GM18870 (cell line): ENCODE data around the gene NCDN.

Source experiments
- ATAC-seq: cut with Tn5 transposase; IDR thresholded peaks from one replicate; pipeline ENCODE4 v1.9.1; 2021; ENCODE audit warnings: moderate library complexity; ENCODE audit not compliant: unreplicated experiment

NCDN gene

DNA sequence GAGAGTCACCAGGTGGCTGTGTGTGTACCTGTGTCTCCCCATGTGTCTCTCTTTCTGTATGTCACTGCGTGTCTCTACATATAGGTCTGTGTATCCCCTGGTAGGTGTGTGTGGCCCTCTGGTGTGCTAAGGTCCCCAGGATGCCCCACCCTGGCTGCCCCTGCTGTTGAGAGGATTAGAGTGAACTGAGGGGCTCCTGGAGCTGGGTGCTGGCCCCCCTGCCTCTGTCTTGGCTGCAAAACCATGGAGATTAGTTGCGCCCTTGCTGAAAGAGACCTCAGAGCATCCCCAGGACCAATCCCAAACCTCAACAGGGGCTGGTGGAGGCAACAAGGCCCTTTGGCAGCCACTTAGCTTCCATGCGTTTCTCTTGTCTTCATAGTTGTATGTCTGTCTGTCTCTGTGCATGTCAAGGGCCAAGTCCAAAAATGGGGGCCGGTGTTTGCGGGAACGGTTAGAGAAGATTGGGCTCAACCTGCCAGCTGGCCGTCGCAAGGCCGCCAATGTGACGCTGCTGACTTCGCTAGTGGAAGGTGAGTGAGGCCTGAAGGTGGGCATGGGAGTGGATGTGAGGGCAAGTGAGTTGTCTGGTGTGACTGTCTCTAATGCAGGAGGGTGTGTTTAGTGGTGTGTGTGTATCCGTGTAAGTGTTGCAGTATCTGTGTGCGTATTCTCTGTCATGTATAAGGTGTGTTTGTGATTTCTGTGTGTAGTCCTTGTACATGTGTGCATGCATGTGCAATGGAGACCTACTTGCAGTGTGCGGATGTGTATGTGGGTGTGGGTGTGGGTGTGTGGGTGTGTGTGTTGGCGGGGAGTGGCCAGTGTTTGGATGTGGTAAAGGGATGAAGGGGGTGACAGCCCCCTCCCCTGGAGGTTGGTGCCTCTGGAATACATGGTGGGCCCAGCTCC, 32.2 kb downstream of the NCDN start:
- ATAC-seq = no peak

DNA sequence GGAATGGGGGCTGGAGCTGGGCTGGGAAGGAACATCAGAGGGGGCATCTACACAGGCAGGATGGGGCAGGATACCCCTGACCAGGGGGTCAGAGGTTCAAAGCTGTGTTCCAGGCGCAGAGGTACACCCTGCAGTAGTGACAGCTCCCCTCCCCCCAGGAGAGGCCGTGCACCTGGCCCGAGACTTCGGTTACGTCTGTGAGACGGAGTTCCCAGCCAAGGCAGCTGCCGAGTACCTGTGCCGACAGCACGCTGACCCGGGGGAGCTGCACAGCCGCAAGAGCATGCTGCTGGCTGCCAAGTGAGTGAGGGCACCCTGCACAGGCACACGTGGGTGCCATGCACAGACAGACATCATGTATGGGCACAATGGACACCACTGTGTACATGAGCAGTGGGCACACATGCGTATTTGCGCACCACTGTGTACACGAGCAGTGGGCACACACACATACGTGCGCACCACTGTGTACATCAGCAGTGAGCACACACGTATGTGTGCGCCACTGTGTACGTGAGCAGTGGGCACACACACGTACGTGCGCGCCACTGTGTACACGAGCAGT, 33.0 kb downstream of the NCDN start:
- ATAC-seq = no peak

DNA sequence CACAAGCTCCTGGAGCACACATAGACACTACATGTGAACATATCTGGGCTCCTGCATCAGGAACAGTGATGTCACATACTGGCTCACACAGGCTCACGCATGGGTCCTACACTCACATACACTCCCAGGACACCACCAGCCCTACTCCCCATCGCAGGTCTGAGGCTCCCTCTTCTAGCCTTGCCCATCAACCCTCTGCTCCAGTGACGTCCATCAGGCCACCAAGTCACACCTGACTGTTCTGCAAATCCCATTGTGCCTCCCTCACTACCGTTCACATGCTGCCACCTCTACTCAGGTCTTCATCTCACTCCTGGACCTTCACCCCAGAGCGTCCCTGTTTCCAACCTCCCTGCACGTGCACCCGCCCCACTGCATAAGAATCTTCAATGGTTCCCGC, 33.6 kb downstream of the NCDN start:
- no peak for ATAC-seq

DNA sequence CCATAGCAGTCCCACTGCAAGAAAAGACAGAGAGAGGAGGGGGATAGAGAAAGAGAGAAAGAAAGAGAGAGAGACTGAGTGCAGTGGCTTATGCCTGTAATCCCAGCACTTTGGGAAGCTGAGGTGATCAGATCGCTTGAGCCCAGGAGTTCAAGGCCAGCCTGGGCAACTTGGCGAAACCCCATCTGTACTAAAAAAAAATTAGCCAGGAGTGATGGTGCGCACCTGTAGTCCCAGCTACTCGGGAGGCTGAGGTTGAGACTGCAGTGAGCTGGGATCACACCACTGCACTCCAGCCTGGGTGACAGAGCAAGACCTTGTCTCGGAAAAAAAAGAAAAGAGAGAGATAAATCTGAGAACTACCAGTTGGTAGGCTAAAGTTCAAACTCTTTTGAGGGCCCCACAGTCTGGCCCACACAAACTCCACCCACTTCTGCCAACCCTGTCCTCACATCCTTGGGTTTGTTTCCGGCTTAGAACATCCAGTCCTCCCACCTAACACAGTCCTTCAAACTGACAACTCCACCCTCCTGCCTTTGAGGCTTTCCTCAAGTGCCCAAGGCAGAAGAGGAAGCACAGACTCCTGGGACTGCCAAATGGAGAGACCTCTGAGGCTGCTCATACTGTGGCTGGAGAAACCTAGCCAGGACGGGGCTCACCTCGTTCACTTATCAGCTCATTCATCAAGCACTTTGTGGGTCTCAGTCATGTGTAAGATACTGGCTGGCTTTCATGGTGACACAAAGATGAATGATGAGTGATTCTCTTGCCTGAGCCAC, 35.6 kb downstream of the NCDN start:
- ATAC-seq = no peak

DNA sequence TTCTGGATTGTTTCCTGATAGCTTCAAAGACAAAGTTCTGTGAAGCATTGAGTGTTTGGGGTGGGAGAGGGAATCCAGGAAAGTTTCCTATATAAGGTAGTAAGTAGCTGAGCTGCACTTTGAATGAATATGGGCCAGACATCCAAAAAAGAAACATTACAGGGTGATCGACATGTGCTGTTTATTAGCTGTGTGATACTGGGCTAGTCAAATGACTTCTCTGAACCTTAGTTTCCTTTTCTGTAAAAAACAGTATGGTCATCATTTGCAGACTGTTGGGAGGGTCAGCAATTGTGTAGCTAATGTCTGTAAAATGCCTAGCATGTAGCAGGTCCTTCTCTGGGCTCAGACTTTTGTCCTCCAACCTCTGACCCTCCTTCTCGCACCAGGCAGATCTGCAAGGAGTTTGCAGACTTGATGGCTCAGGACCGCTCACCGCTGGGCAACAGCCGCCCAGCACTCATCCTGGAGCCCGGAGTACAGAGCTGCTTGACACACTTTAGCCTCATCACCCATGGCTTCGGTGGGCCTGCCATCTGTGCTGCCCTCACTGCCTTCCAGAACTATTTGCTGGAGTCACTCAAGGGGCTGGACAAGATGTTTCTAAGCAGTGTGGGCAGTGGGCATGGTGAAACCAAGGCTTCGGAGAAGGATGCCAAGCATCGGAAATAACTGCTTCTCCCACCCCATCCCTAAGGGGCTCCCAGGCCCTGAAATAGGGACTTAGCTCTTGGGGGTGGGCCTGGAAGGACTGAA, 36.6 kb downstream of the NCDN start:
- no peak for ATAC-seq

DNA sequence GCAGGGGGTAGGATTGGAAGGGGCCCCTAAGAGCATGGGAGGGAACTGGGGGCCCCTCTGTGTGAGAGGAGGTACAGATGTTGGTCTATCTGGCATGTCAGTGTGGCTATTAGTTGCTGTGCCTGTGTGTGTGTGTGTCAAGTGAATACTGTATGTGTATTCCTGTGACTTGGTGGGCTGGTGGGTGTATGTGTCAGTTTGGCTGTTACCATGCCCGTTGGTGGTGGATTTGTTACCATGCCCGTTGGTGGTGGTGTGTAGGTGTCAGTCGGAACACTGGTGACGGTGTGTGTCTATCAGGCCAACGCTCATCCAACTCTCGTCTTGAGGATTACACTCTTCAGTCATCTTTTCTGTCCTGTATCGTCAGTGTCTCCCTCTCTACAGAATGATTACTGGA, 38.1 kb downstream of the NCDN start:
- ATAC-seq = no peak

DNA sequence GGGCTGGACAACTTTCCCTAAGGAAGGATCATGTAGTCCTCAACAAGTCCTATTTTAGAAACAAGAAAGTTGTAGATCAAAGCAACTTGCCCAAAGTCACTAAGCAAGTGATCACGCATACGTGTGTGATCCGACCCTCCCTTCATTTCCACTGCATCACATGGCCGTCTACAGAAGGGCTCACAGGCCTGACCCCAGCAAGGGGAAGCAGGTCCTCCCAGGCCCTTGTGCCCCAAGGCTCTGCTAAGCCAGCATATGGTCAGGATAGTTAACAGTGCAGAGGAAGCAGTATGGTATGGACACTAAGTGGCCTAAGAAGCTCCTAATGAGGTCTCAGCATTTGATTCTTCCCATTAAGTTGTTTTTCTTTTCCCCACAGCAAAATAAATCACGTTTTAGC, 40.3 kb downstream of the NCDN start:
- ATAC-seq = no peak

DNA sequence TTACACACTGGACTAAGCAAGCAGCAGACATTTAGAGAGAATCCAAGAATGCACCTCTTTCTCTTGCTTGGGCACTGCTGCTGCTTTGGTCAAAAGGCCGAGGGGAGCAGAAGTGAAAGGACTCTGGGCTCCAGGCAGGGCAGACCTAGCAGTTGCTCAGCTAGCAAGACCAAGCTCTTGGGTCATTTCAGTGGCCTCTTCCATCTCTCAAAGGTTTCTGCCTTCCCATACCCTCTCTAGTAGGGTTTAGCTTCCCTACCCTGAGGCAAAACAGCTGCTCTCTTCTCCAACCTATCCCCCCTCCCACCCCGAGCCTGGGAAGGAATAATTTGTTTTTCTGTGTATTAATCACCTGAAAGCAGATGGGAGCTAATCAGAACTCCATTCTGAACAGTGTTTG, 41.3 kb downstream of the NCDN start:
- ATAC-seq = no peak

DNA sequence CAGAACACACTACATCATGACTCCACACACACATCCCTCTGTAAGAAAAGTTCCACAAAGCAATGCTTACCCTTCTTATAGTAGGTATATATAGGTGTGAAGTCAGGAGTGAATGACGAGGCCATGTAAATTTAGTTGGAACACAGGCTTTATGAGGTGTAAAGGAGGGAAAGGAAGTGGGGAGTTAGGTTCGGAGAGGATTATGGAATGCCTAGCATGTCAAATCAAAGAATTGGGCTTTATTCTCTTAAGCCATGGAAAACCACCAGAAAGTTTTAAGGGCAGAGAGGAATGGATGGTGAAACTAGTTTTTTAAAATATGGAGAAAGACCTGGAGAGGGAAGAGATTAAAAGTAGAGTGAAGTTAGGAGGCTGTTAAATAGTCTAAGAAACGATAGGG, 41.8 kb downstream of the NCDN start:
- ATAC-seq = no peak

DNA sequence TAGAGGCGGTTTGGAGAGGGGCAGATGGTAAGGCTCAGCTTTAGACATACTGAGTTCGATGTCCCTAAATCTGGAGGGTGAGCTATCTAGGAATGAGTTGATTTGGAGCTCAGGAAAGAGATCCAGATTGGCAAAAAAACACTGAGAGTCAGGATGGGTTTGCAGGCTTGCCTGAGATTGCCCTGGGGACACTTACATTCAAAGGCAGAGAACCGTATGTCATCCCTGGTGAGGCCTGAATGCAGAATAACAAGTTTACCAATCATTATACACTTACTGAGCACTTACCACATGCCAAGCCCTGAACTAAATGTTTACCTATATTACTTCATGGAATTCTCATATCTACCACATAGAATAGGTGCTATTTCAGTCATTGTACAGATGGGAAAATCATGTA, 43.0 kb downstream of the NCDN start:
- ATAC-seq = no peak

DNA sequence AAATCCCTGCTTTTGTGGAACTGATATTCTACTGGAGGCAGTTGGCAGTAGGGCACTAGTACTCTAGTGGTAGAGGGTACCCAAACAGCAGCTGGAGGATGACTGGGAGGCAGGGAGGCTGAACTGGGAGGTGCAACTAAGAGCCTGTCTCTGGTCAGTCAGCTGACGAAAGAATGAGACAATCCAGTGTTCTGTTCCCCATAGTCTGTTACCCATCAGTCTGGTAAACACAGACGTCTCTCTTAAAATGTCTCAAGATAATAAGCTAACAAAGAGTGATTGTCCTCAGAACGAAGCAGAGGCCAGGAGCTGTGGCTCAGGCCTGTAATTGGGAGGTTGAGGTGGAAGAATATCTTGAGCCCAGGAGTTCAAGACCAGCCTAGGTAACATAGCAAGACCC, 45.9 kb downstream of the NCDN start:
- ATAC-seq = no peak

DNA sequence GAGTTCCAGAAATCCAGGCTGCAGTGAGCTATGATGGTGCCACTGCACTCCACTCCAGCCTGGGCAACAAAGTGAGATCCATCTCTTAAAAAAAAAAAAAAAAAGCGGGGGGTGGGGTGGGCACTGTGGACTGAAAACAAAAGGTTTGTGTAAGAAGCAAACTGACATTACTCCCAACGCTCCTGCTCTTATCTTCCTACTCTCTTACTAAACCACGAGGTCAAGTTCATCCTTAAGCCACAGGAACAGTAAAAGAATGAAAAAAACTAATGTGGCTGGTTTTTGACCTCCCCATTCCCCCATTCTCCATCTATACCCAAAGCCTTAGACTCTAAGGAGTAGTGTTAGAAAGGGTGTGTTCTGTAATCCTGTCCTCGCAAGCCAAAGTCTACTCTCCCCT, 46.3 kb downstream of the NCDN start:
- ATAC-seq = no peak

DNA sequence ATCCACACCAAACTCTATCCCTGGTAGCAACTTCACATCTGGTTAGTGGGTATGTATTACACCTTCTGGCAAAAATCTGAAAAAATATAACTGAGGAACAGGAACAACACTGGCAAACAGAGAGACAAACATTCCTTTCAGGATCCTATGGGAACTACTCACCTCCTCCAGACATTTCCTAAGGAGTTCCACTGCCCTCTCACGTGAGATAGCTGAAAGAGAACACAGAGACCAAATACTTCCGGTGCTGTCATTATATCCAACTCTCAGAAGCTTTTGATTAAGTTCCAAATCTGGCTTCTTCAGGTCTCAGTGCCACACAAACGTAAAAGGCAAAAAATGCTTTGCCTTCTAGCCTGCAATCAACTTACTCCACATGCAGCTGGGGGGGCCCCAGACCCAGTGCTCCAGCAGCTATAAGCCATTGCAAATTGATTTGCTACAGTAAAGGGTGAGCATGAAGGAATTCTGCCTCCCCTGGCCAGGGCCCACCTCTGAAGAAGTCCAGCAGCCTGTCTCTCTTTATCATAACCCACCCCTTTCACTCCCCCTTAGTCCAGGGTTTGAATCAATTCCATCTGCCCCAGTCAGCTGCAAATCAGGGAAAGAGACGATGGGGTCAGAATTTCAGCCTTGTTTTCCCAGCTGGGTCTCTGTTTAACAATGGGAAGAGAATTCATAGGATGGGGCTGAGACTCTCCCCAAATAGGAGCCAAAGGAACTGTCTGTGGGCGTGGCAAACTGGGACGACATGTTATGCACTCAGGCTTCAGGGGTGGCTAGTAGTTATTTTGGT, 47.7 kb downstream of the NCDN start:
- ATAC-seq = no peak

DNA sequence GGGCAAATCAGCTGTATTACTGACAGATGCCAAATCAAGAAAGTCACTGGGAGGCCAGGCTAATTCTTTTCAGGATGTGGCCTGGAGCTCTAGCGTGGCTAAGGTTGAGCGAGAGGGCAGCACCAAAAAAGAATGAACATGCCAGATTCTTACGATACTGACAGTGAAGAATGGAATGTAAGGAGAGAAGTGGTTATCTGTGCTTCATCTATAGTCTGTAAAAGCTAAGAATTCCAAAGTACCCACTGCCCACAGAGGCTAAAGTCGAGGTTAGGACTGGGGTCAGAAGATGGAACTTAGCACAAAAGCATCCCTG, 48.2 kb downstream of the NCDN start:
- ATAC-seq = no peak

DNA sequence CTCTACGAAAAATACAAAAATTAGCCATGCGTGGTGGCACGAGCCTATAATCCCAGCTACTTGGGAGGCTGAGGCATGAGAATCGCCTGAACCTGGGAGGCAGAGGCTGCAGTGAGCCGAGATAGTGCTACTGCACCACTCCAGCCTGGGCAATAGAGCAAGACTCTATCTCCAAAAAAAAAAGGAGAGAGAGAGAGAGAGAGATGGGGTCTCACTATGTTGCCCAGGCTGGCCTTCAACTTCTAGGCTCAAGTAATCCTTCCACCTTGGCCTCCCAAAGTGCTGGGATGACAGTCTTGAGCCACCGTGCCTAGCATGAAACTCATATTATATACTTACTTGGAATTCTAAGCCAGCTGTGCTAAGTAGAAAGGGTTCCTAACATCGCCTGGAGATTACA, 54.1 kb downstream of the NCDN start:
- ATAC-seq = no peak

DNA sequence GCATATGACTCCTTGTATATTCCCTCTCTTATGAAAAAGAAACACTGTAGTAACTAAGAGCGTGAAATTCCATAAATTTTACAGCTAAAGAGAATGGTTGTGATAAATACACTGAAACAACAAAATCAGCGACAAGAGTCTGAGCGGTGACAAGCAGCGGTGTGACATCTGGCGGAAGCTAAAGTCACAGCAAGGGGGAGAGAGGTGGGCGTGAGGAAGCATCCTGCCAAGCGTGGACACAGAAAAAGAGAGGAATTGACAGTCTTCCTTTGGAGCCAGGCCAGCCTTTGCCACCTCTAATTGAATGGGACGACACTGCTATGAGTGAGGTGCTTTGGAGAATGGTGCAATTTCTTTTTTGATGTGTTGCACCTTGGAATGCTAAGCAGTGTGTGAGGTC, 57.8 kb downstream of the NCDN start:
- no peak for ATAC-seq
